Measurements from ENCODE around the gene TAF1D.

DNA sequence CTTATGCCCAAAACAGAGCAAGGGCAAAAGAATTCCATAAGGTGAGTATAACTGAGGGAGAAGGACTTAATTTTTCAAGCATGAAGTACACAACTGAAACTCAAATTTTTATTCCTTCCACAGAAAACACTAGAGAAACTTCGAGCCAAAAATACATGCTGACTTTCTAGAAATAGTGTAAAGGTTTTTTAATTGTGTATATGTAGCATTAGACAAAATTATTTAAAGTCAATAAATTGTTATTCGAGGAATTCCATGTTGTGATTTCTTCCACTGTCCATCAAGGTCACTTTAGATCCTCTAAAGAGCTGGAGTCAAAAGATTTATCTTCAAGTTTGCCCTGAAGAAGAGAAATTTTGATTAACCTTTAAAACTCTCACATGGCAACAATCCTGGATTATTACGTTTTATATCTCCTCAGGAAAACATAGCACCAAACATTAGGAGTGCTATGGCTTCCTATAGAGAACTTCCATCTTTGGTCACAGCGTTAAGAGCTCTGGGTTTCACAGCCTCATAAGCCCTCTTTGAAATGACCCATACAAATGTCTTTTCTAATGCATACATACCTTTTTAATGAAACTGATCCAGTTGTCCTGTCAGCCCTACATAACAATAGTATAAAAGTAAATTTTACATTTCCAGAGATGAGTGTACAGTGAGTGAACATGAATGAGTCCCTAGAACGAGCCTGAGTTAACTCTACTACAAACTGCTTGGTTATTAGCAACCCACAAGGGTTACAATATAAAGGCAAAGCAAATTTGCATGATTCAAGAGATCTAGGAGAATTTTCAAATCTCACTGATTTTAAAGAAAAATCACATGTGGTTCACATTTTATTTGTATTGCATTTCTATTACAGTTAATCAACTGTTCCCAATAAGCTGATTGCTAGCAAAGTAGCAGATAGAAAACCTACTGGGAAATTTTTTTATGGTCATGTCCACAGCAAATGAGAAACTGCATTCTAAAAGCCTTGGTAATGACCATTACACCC is 10.9 kb downstream of the TAF1D start:
- TF ChIP-seq POLR2A (IDR thresholded peaks at IDR 0.05), result no peak
- no peak for TF ChIP-seq POLR2AphosphoS5 (IDR thresholded peaks at IDR 0.05)
- TF ChIP-seq, protein P1, sequence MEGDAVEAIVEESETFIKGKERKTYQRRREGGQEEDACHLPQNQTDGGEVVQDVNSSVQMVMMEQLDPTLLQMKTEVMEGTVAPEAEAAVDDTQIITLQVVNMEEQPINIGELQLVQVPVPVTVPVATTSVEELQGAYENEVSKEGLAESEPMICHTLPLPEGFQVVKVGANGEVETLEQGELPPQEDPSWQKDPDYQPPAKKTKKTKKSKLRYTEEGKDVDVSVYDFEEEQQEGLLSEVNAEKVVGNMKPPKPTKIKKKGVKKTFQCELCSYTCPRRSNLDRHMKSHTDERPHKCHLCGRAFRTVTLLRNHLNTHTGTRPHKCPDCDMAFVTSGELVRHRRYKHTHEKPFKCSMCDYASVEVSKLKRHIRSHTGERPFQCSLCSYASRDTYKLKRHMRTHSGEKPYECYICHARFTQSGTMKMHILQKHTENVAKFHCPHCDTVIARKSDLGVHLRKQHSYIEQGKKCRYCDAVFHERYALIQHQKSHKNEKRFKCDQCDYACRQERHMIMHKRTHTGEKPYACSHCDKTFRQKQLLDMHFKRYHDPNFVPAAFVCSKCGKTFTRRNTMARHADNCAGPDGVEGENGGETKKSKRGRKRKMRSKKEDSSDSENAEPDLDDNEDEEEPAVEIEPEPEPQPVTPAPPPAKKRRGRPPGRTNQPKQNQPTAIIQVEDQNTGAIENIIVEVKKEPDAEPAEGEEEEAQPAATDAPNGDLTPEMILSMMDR (IDR thresholded peaks at IDR 0.05), result no peak

All from breast epithelium (tissue), 3 donors.